ENCODE measurements around the gene CABYR. TPM values are rescaled to one million over a fixed set of nuclear protein-coding genes. Genes with fewer than 3 reads are reported as not detected.

CABYR gene, protein sequence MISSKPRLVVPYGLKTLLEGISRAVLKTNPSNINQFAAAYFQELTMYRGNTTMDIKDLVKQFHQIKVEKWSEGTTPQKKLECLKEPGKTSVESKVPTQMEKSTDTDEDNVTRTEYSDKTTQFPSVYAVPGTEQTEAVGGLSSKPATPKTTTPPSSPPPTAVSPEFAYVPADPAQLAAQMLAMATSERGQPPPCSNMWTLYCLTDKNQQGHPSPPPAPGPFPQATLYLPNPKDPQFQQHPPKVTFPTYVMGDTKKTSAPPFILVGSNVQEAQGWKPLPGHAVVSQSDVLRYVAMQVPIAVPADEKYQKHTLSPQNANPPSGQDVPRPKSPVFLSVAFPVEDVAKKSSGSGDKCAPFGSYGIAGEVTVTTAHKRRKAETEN
- total RNA-seq, result 1 to 10 TPM; 1.8 to 6.1 TPM

DNA sequence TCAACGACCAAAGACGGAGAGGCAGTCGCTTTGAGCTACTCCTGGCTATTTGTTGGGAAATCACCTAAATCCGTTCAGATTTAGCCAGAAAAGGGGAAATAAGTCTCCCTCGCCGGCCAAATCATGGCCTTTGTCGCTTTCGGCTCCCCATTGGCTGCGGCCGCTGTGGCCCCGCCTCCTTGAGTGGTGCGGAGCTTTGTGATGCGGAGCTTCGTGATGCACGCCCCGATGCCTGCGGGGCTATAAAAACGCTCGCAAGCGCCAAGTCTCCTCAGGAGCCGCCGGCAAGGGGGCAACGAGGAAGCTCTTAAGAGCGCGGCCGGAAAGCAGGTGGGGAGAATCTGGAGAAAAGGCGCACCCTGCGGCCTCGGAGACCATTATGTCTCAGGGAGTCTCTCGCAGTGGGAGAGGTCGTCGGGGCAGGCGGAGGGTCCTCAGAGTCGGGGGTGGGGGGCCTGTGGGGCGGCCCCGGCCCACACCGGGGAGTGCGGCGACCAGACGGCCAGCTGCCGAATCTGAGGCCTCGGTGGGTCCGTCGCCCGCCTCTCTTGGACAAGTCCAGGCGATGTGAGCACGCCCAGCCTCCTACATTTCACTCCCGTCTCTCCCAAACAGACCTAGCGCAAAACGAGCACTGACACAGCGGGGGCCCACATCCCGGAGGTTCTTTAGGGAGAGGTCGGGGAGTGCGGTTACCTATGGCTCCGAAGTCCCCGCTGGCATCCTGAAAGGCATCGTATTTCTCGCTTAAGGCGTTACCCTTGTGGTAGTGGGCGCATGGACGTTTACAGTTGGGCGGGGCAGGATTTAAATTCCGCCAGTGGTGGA is at the start of gene CABYR:
TSS of gene CABYR (plus strand) at position 274 of the 828 bp plus-strand sequence. CDS start 4,053 bp downstream, outside the sequence.
- H3K9me3 ChIP-seq, result no peaks in the 10 kb centered on the region
- TF ChIP-seq, protein P1, sequence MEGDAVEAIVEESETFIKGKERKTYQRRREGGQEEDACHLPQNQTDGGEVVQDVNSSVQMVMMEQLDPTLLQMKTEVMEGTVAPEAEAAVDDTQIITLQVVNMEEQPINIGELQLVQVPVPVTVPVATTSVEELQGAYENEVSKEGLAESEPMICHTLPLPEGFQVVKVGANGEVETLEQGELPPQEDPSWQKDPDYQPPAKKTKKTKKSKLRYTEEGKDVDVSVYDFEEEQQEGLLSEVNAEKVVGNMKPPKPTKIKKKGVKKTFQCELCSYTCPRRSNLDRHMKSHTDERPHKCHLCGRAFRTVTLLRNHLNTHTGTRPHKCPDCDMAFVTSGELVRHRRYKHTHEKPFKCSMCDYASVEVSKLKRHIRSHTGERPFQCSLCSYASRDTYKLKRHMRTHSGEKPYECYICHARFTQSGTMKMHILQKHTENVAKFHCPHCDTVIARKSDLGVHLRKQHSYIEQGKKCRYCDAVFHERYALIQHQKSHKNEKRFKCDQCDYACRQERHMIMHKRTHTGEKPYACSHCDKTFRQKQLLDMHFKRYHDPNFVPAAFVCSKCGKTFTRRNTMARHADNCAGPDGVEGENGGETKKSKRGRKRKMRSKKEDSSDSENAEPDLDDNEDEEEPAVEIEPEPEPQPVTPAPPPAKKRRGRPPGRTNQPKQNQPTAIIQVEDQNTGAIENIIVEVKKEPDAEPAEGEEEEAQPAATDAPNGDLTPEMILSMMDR (IDR thresholded peaks at IDR 0.05), result no peak
- ATAC-seq (ENCODE audit: insufficient number of reproducible peaks, low FRiP score, low read depth) (peak; percentile 77), DNase-seq (ENCODE audit: low spot score) (peak; percentile 32)
- no peaks in the 10 kb centered on the region for H3K27me3 ChIP-seq (replicated peaks; ENCODE audit: insufficient read depth)
- peak within 1 kb of the TSS; percentile 94 for H3K4me3 ChIP-seq
- peaks cover 0 to 3% of the 10 kb centered on the region in 2 donors for H3K4me1 ChIP-seq (ENCODE audit: control insufficient read depth in 1 of 2, low read depth in 2 of 2)
- H3K36me3 ChIP-seq, result no peaks in the 10 kb centered on the region
- peak within 1 kb of the TSS; percentile 17 to 55 for H3K27ac ChIP-seq

DNA sequence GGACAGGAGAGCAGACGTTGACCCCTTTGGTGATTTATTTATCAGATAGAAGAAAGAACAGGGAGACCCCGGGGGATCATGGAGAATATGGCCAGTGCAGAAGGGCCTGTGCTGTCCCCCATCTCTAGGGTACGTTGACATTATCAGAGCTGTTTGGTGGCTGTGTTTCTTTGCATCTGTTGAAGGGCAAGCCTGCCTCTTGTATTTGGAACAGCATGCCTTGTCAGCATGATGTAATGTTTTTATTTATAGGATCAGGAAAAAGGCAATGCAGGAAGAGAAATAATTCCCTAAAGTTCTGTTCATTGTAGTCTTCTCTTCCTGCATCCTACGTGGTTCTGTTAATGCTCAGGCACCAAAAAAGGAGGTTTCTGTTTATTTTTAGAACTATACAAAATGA is 49.8 kb upstream of the CABYR start:
- no peaks in the 10 kb centered on the region for H3K27me3 ChIP-seq (replicated peaks; ENCODE audit: insufficient read depth)
- DNase-seq (ENCODE audit: low spot score), result no peak
- no peaks in the 10 kb centered on the region for H3K36me3 ChIP-seq
- no peak overlapping the region for H3K27ac ChIP-seq
- H3K4me1 ChIP-seq (ENCODE audit: control insufficient read depth in 1 of 2, low read depth in 2 of 2), result peaks cover 6 to 7% of the 10 kb centered on the region in 2 donors
- H3K4me3 ChIP-seq, result no peak overlapping the region
- peak; percentile 28 for ATAC-seq (ENCODE audit: insufficient number of reproducible peaks, low FRiP score, low read depth)
- no peaks in the 10 kb centered on the region for H3K9me3 ChIP-seq
- TF ChIP-seq, protein P1 (IDR thresholded peaks at IDR 0.05), result no peak

DNA sequence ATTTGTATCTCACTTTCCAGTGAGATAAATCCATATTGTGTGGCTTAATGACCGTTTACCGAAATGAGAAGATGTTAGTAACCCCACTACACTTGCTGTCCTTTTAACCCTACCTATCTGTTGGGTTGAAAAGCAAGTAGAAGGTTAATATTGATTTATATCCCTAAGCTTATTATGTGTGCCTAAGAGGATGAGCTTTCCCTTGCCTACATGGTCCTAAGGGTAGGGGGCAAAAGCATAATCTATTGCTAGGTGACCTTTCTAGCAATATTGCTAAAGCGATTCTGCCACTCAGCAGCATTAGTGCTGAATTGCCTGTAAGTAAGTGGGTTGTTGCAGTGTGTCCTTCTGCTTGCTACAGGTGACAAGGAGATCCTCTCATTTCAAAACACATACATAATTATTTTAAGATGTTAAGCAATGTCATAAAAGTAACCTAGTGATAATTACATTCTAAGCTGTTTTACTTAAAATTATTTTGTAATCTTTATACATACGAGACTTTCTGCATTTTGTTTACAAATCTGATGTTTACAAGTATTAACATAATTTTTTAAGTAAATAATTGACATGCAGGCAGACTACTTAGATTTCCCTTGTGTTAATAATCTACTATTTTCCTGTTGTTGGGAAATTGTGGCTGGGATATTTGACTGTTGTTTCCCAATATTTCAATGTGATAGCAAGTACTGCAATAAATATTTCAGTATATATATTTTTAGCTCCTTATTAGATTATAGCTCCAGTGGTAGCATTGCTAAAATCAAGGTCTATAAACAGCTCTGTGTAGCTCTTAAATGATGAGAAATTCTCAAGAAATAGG is 49.1 kb upstream of the CABYR start:
- Histone ChIP-seq H3K27me3 (replicated peaks; ENCODE audit: insufficient read depth) (no peaks in the 10 kb centered on the region), H3K9me3 (no peaks in the 10 kb centered on the region), H3K4me3 (no peak overlapping the region), H3K27ac (no peak overlapping the region), H3K36me3 (no peaks in the 10 kb centered on the region), H3K4me1 (ENCODE audit: control insufficient read depth in 1 of 2, low read depth in 2 of 2) (peaks cover 6 to 7% of the 10 kb centered on the region in 2 donors)
- ATAC-seq (ENCODE audit: insufficient number of reproducible peaks, low FRiP score, low read depth), result no peak
- TF ChIP-seq, protein P1 (IDR thresholded peaks at IDR 0.05), result no peak
- no peak for DNase-seq (ENCODE audit: low spot score)

DNA sequence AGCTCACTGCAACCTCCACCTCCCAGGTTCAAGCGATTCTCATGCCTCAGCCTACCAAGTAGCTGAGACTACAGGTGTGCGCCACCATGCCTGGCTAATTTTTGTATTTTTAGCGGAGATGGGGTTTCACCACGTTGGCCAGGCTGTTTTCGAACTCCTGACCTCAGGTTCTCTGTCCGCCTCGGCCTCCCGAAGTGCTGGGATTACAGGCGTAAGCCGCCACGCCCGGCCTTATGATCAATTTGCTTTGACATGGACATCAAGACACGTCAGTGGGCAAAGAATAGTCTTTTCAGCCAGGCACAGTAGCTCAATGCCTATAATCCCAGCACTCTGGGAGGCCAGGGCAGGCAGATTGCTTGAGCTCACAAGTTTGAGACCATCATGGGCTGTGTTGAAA is 48.0 kb upstream of the CABYR start:
- DNase-seq (ENCODE audit: low spot score), result no peak
- no peak for ATAC-seq (ENCODE audit: insufficient number of reproducible peaks, low FRiP score, low read depth)
- Histone ChIP-seq H3K36me3 (no peaks in the 10 kb centered on the region), H3K9me3 (no peaks in the 10 kb centered on the region), H3K4me1 (ENCODE audit: control insufficient read depth in 1 of 2, low read depth in 2 of 2) (peaks cover 6 to 7% of the 10 kb centered on the region in 2 donors), H3K27ac (no peak overlapping the region), H3K27me3 (replicated peaks; ENCODE audit: insufficient read depth) (no peaks in the 10 kb centered on the region), H3K4me3 (no peak overlapping the region)
- TF ChIP-seq, protein P1 (IDR thresholded peaks at IDR 0.05), result no peak

All from thoracic aorta (tissue), 2 donors.